Measurements from ENCODE around the gene ZACN. TPM values are rescaled to one million over a fixed set of nuclear protein-coding genes. Genes with fewer than 3 reads are reported as not detected.

The ZACN gene
- total RNA-seq, 1 donor from 2014 or later: not detected

- no peak for DNase-seq (ENCODE audit: low read depth, low spot score)
Measured at GRCh38 chr17:76131051-76131691, 52.2 kb downstream of the ZACN start.

GRCh38 chr17:76131692-76132573 lies 53.0 kb downstream of the ZACN start:
- no peak for DNase-seq (ENCODE audit: low read depth, low spot score)

Other genes with a start within 250 kb of the ZACN start
- 7.3 and 7.6 TPM in 2 replicates for gene UNC13D, start 234.8 kb upstream of the ZACN start, total RNA-seq
- 21.0 and 28.5 TPM in 2 replicates for gene WBP2, start 223.8 kb upstream of the ZACN start, total RNA-seq
- gene TRIM47, start 200.6 kb upstream of the ZACN start, total RNA-seq: 30.6 and 56.0 TPM in 2 replicates
- 32.2 and 32.6 TPM in 2 replicates for gene TRIM65, start 182.2 kb upstream of the ZACN start, total RNA-seq
- gene MRPL38, start 174.3 kb upstream of the ZACN start, total RNA-seq: 31.9 and 38.7 TPM in 2 replicates
- 6.9 and 10.4 TPM in 2 replicates for gene FBF1, start 138.1 kb upstream of the ZACN start, total RNA-seq
- 65.8 and 75.8 TPM in 2 replicates for gene ACOX1, start 100.0 kb upstream of the ZACN start, total RNA-seq
- 16.3 and 25.8 TPM in 2 replicates for gene TEN1, start 99.9 kb upstream of the ZACN start, total RNA-seq
- gene CDK3, start 78.3 kb upstream of the ZACN start, total RNA-seq: 1.1 and 1.2 TPM in 2 replicates
- not detected in 2 replicates for gene EVPL, start 51.9 kb upstream of the ZACN start, total RNA-seq
- gene SRP68, start 6.7 kb upstream of the ZACN start, total RNA-seq: 35.2 and 44.1 TPM in 2 replicates
- gene GALR2, start 4.4 kb upstream of the ZACN start, total RNA-seq: 0.07 TPM in 1 of 2 replicates, not detected in the other
- 82.1 and 89.1 TPM in 2 replicates for gene EXOC7, start 24.6 kb downstream of the ZACN start, total RNA-seq
- gene FOXJ1, start 62.1 kb downstream of the ZACN start, total RNA-seq: not detected in 2 replicates
- 0.04 and 0.26 TPM in 2 replicates for gene RNF157, start 161.3 kb downstream of the ZACN start, total RNA-seq
- 9.3 and 14.2 TPM in 2 replicates for gene UBALD2, start 186.2 kb downstream of the ZACN start, total RNA-seq
- gene QRICH2, start 229.1 kb downstream of the ZACN start, total RNA-seq: 1.8 and 4.4 TPM in 2 replicates